ENCODE data around the gene RAMACL. TPM values are rescaled to one million over a fixed set of nuclear protein-coding genes. Genes with fewer than 3 reads are reported as not detected.

Gene RAMACL
- total RNA-seq, 2 experiments from 2014 or later: 0.25 to 0.32 TPM

DNA sequence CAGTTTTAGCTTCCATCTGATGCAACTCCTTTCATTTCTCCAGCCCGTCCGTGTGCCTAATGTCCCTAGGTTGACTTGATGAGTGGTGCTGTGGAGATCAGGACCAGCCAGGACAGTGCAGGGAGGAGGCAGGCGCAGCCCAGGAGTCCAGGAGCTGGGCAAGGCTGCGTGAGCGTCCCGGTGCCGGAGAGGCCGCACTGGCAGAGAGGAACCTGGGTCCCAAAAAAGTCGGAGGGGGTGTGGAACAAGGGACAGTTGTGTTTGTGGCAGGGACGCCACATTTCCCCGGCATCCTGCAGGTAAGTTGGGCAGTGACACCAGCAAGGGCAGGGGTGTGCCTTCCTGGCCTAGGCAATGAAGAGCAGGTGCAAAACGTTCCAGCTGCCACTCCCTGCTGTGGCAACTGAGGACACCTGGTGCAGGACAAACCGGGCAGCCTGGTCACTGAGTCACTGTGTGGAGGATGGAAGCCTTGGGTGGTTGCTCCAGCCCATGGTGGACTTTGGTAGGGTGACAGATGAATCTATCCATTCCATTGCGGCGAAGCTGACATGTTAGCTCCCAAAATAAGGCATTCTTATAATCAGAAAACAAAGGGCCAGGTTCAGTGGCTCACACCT, 53.2 kb downstream of the RAMACL start:
- no peak overlapping the region for H3K27ac Mint-ChIP-seq
- H3K27me3 Mint-ChIP-seq: no peaks in the 10 kb centered on the region
- DNase-seq: no peak
- CTCF ChIA-PET: interaction anchor here (1.1 kb wide), 1 partner anchor 9 kb away, joined by 3 read pairs; no protein-coding TSS in a partner anchor
- no peaks in the 10 kb centered on the region for H3K4me1 Mint-ChIP-seq
- POLR2A ChIA-PET: no interaction called here
- no peaks in the 10 kb centered on the region for H3K9me3 Mint-ChIP-seq
- H3K36me3 Mint-ChIP-seq (ENCODE audit: low read depth): no peaks in the 10 kb centered on the region
- no peak overlapping the region for H3K4me3 Mint-ChIP-seq

Other genes starting within 250 kb of the RAMACL start
- 10 to 100 TPM; 39.7 to 43.2 TPM for gene SFT2D1, start 244.1 kb downstream of the RAMACL start, total RNA-seq
- 10 to 100 TPM; 27.1 to 28.3 TPM for gene MPC1, start 203.7 kb downstream of the RAMACL start, total RNA-seq
- gene RPS6KA2, start 40.6 kb upstream of the RAMACL start, total RNA-seq: 1 to 10 TPM; 3.6 to 4.0 TPM

Data from activated CD4-positive, alpha-beta T cell treated with anti-CD3 and anti-CD28 coated beads, Interleukin-2, amount 10 ng/mL, durations not matched to agents 7 days and 5 days (primary cell).